GM12878 (cell line): ENCODE results near the gene TMEM109.

Experiments used
- CEBPB ChIP-seq, 2 experiments: fragments of 150-350 bp in 1 of 2; IDR thresholded peaks; 2 replicates each; pipeline ENCODE4 v1.6.1; 2012 to 2014; ENCODE audit warnings: low read depth in 2 of 2, low read length in 2 of 2, borderline replicate concordance in 1 of 2, inconsistent platforms in 1 of 2
- CEBPZ ChIP-seq: fragments of 150-350 bp; IDR thresholded peaks from 2 replicates; pipeline ENCODE4 v1.6.1; 2016; ENCODE audit warnings: low read depth, low read length
- CTCF ChIP-seq, 3 experiments: IDR thresholded peaks in 2 of 3; conservative IDR thresholded peaks in 1 of 3; 2 replicates each; pipeline ENCODE4 v1.5.1; 2011; ENCODE audit warnings: low read depth in 3 of 3, low read length in 3 of 3, mild to moderate bottlenecking in 3 of 3, control low read depth in 2 of 3, moderate library complexity in 2 of 3, inconsistent platforms in 1 of 3, mixed read lengths in 1 of 3; ENCODE audit not compliant: control insufficient read depth in 2 of 3, insufficient read depth in 1 of 3; ENCODE audit errors: extremely low read depth in 1 of 3
- ELK1 ChIP-seq: IDR thresholded peaks from 2 replicates; pipeline ENCODE4 v1.6.1; 2012; ENCODE audit warnings: low read depth, low read length, improper control_type of control experiment
- ESRRA ChIP-seq: IDR thresholded peaks from 2 replicates; pipeline ENCODE4 v1.6.1; 2012; ENCODE audit warnings: mild to moderate bottlenecking, low read length, improper control_type of control experiment
- EZH2 ChIP-seq: IDR thresholded peaks from 2 replicates; pipeline ENCODE4 v1.6.1; 2012; ENCODE audit warnings: low read depth, mild to moderate bottlenecking, control low read depth, inconsistent platforms, low read length, borderline replicate concordance; ENCODE audit not compliant: control insufficient read depth
- HDAC2 ChIP-seq: fragments of 200-600 bp; sonication (generic); IDR thresholded peaks from 2 replicates; pipeline ENCODE4 v1.6.1; 2017
- MYB ChIP-seq: fragments of 150-350 bp; IDR thresholded peaks from 2 replicates; pipeline ENCODE4 v1.6.1; 2014; ENCODE audit warnings: mild to moderate bottlenecking, low read depth, low read length, borderline replicate concordance
- POLR2A ChIP-seq: IDR thresholded peaks from 2 replicates; pipeline ENCODE4 v1.6.1; 2011; ENCODE audit warnings: low read depth, mild to moderate bottlenecking, low read length
- REST ChIP-seq: IDR thresholded peaks from 2 replicates; pipeline ENCODE4 v1.6.1; 2012; ENCODE audit warnings: mild to moderate bottlenecking, low read depth, low read length
- SPI1 ChIP-seq: IDR thresholded peaks from 2 replicates; pipeline ENCODE4 v1.6.1; 2011; ENCODE audit warnings: low read depth, mild to moderate bottlenecking, low read length, moderate library complexity, borderline replicate concordance; ENCODE audit not compliant: insufficient read depth
- SUZ12 ChIP-seq: fragments of 200-600 bp; sonication (generic); IDR thresholded peaks from one replicate; pipeline ENCODE4 v1.6.1; 2018; ENCODE audit warnings: antibody characterized with exemption, mild to moderate bottlenecking; ENCODE audit not compliant: unreplicated experiment
- USF2 ChIP-seq: IDR thresholded peaks from 2 replicates; pipeline ENCODE4 v1.6.1; 2011; ENCODE audit warnings: low read depth, low read length, improper control_type of control experiment, borderline replicate concordance

GRCh38 chr11:60870276-60870675 lies 43.7 kb upstream of the TMEM109 start:
- TF ChIP-seq MYB (no peak), CEBPB (IDR thresholded peaks at IDR 0.05; ENCODE audit: borderline replicate concordance in 1 of 2, low read depth in 2 of 2, low read length in 2 of 2) (no peak), USF2 (no peak), ESRRA (no peak), CTCF (IDR thresholded peaks at IDR 0.05 in 2 of 3, conservative IDR thresholded peaks at IDR 0.05 in 1 of 3; ENCODE audit: control insufficient read depth in 2 of 3, extremely low read depth in 1 of 3, insufficient read depth in 1 of 3, low read depth in 3 of 3, low read length in 3 of 3) (no peak), EZH2 (no peak), SUZ12 (no peak), HDAC2 (no peak), REST (no peak), CEBPZ (no peak), POLR2A (no peak), ELK1 (no peak), SPI1 (no peak)
